Measurements from ENCODE around the gene HBS1L. TPM values are rescaled to one million over a fixed set of nuclear protein-coding genes. Genes with fewer than 3 reads are reported as not detected.

The HBS1L gene
- total and polyA plus RNA-seq, 10 of the 15 experiments (the other 5 are each of a cell fraction or from before 2014, with no cell fraction given): 58.7 to 142 (median 78.8) TPM

- TF ChIP-seq FOXM1 (IDR thresholded peaks at IDR 0.05; ENCODE audit: low read depth, low read length): peak; percentile 32; the same call in 1 of the 2 replicates
These were observed 31.2 kb upstream of the HBS1L start (continued) for GRCh38 chr6:135085700-135086413.

- in situ Hi-C loops (cut with MboI): no loop called here
- H3K4me2 ChIP-seq (ENCODE audit: control insufficient read depth, insufficient read depth): no peak overlapping the region
- FAIRE-seq: no peak
- H2AFZ ChIP-seq (ENCODE audit: control insufficient read depth, low read depth, low read length): no peak overlapping the region
- ChIA-PET POLR2A (interaction anchor here (1.1 to 1.7 kb wide), 3 partner anchors 10 to 90 kb away, joined by 3 to 9 read pairs (median 3); no protein-coding TSS in a partner anchor), RAD21 (ENCODE audit: unreplicated experiment) (interaction anchor here (0.6 to 6.0 kb wide), 15 partner anchors 9 to 106 kb away, joined by 3 to 75 read pairs (median 24); partner anchors contain the start of gene HBS1L), SMC1A (ENCODE audit: uncharacterized antibody, unreplicated experiment) (interaction anchor here (0.6 to 8.1 kb wide), 19 partner anchors 9 to 386 kb away, joined by 3 to 56 read pairs (median 23); partner anchors contain the start of gene HBS1L), CTCF (interaction anchor here (1.2 to 8.1 kb wide), 6 partner anchors 10 to 338 kb away, joined by 3 to 73 read pairs (median 22); partner anchors contain the start of gene HBS1L)
- H3K9me3 ChIP-seq (replicated peaks; ENCODE audit: control insufficient read depth, insufficient read depth, low read length): peaks cover 2% of the 10 kb centered on the region; the same call in 1 of the 3 replicates
- TF ChIP-seq CBX3 (IDR thresholded peaks at IDR 0.05; ENCODE audit: borderline replicate concordance, low read depth) (no peak), POLR2AphosphoS2 (IDR thresholded peaks at IDR 0.05; ENCODE audit: low read depth, low read length) (no peak), SREBF1 (IDR thresholded peaks at IDR 0.05; ENCODE audit: low read length) (no peak), KLF5 (IDR thresholded peaks at IDR 0.05; ENCODE audit: partially characterized antibody) (no peak), ZNF687 (IDR thresholded peaks at IDR 0.05) (no peak), NR2C1 (IDR thresholded peaks at IDR 0.05) (no peak), POLR2AphosphoS5 (IDR thresholded peaks at IDR 0.05; ENCODE audit: low read length) (no peak), TCF7 (IDR thresholded peaks at IDR 0.05; ENCODE audit: borderline replicate concordance) (no peak), ZNF207 (IDR thresholded peaks at IDR 0.05; ENCODE audit: borderline replicate concordance) (no peak), ATF7 (IDR thresholded peaks at IDR 0.05; ENCODE audit: low read depth) (no peak), SIN3A (IDR thresholded peaks at IDR 0.05; ENCODE audit: low read depth, low read length) (no peak), RBBP5 (conservative IDR thresholded peaks at IDR 0.05) (no peak)
- H3K79me2 ChIP-seq (ENCODE audit: control insufficient read depth, insufficient read depth, low read length): no peaks in the 10 kb centered on the region
- BruUV-seq (replicated peaks): no TSS peak
- H3K9ac ChIP-seq (ENCODE audit: control insufficient read depth, insufficient read depth, low read length): no peak overlapping the region
- H3K4me1 ChIP-seq (ENCODE audit: control insufficient read depth, insufficient read depth, low read length): peaks cover 33% of the 10 kb centered on the region
- intact Hi-C loops (cut with micrococcal nuclease; ENCODE audit: unreplicated experiment): no loop called here
- 92% methylated on average over 1 of the region's 1 CpG for WGBS (ENCODE audit: insufficient coverage, insufficient replicate concordance, low lambda C conversion rate, missing lambda C conversion rate)
- H3K27ac ChIP-seq (ENCODE audit: control insufficient read depth, insufficient read depth): no peak overlapping the region
- H3K36me3 ChIP-seq (ENCODE audit: control insufficient read depth in 2 of 2, insufficient read depth in 2 of 2, low read length in 1 of 2): no peaks in the 10 kb centered on the region
- no peak for ATAC-seq
- no peak overlapping the region for H3K4me3 ChIP-seq
- no peaks in the 10 kb centered on the region for H4K20me1 ChIP-seq (ENCODE audit: control insufficient read depth, insufficient read depth)
- DNase-seq (ENCODE audit: low read depth, low spot score): no peak
- H3K27me3 ChIP-seq (replicated peaks in 1 of 2; ENCODE audit: control insufficient read depth in 2 of 2, insufficient read depth in 2 of 2, low read length in 1 of 2): no peaks in the 10 kb centered on the region
These were observed 30.3 kb upstream of the HBS1L start for GRCh38 chr6:135084916-135085269.

Measured in GM12878 (cell line).